Sigmoid colon (tissue), 4 donors: Measurements from ENCODE around the gene GPR4.

Source experiments
- CTCF ChIP-seq, 4 experiments: fragments of 450-650 bp in 3 of 4; fragments of 200-600 bp in 1 of 4; IDR thresholded peaks; one replicate each; pipeline ENCODE4 v1.5.1; 2016 to 2019; ENCODE audit warnings: antibody characterized with exemption in 4 of 4, mild to moderate bottlenecking in 3 of 4, moderate library complexity in 2 of 4
- EP300 ChIP-seq, 4 donors: sonication (generic); formaldehyde crosslinking; IDR thresholded peaks; one replicate each; pipeline ENCODE4 v1.6.1; 2017; ENCODE audit warnings: antibody characterized with exemption in 4 of 4
- POLR2A ChIP-seq, 2 donors: fragments of 450-650 bp; IDR thresholded peaks; one replicate each; pipeline ENCODE4 v1.6.1; 2016; ENCODE audit warnings: antibody characterized with exemption in 2 of 2, mild to moderate bottlenecking in 2 of 2, moderate library complexity in 2 of 2
- POLR2AphosphoS5 ChIP-seq, 4 donors: sonication (generic); formaldehyde crosslinking; IDR thresholded peaks; one replicate each; pipeline ENCODE4 v1.6.1; 2017; ENCODE audit warnings: antibody characterized with exemption in 4 of 4

- TF ChIP-seq CTCF (IDR thresholded peaks at IDR 0.05) = no peak
- TF ChIP-seq EP300 (IDR thresholded peaks at IDR 0.05) = no peak
- no peak for TF ChIP-seq POLR2A (IDR thresholded peaks at IDR 0.05)
- TF ChIP-seq POLR2AphosphoS5 (IDR thresholded peaks at IDR 0.05) = no peak
Measured at GRCh38 chr19:45595814-45596213, 6.2 kb downstream of the GPR4 start.
